ENCODE measurements around the gene DIS3L2. TPM values are rescaled to one million over a fixed set of nuclear protein-coding genes. Genes with fewer than 3 reads are reported as not detected.
"Not testable (repeated sequence)": the region's sequence is repeated elsewhere in the genome, so short reads cannot be mapped to it uniquely, and the experiment has no call there.

Gene DIS3L2
- total RNA-seq, 2 experiments from 2014 or later = 25.6 to 34.5 TPM

GRCh38 chr2:232382331-232383225 lies 421.1 kb downstream of the DIS3L2 start:
- H3K36me3 Mint-ChIP-seq (ENCODE audit: low read depth) = no peaks in the 10 kb centered on the region
- ChIA-PET CTCF (no interaction called here), POLR2A (no interaction called here)
- peaks cover 2% of the 10 kb centered on the region for H3K4me1 Mint-ChIP-seq
- no peak for DNase-seq
- no peak overlapping the region for H3K27ac Mint-ChIP-seq
- ATAC-seq = no peak
- intact Hi-C loops (cut with DNase I, micrococcal nuclease) = no loop called here
- peaks cover 38% of the 10 kb centered on the region for H3K27me3 Mint-ChIP-seq
- H3K9me3 Mint-ChIP-seq (ENCODE audit: low read depth) = no peaks in the 10 kb centered on the region
- no peak overlapping the region for H3K4me3 Mint-ChIP-seq

DNA sequence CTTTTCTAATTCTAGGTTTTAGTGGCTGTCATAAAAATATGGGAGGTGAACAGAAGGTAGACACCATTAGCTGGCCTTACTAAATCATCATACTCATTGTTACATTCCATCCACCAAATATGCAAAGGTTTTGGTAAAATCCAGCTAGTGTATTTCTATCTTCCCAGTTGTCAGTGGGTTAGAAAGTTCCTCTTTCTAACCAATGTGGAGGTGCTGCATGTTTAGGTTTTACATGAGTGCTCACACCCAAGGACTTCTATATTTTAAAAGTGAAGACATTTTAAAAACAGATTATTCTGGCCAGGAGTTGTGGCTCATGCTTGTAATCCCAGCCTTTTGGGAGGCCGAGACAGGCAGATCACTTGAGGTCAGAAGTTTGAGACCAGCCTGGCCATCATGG lies 423.0 kb downstream of the DIS3L2 start:
- Mint-ChIP-seq H3K9me3 (ENCODE audit: low read depth) (no peaks in the 10 kb centered on the region), H3K4me1 (peaks cover 2% of the 10 kb centered on the region), H3K27me3 (peaks cover 42% of the 10 kb centered on the region), H3K36me3 (ENCODE audit: low read depth) (no peaks in the 10 kb centered on the region), H3K4me3 (no peak overlapping the region), H3K27ac (no peak overlapping the region)
- ATAC-seq (no peak), DNase-seq (no peak)
- intact Hi-C loops (cut with DNase I, micrococcal nuclease) = no loop called here
- ChIA-PET POLR2A (no interaction called here), CTCF (no interaction called here)

GRCh38 chr2:232385058-232385457 lies 423.5 kb downstream of the DIS3L2 start:
- H3K36me3 Mint-ChIP-seq (ENCODE audit: low read depth); DNase-seq; ATAC-seq; CTCF ChIA-PET; intact Hi-C loops (cut with DNase I, micrococcal nuclease); H3K4me3 Mint-ChIP-seq; H3K9me3 Mint-ChIP-seq (ENCODE audit: low read depth); H3K4me1 Mint-ChIP-seq; POLR2A ChIA-PET; H3K27ac Mint-ChIP-seq: not testable (repeated sequence)
- H3K27me3 Mint-ChIP-seq = peaks cover 47% of the 10 kb centered on the region

GRCh38 chr2:232385660-232386489 lies 424.4 kb downstream of the DIS3L2 start:
- no peaks in the 10 kb centered on the region for H3K9me3 Mint-ChIP-seq (ENCODE audit: low read depth)
- DNase-seq = no peak
- peaks cover 51% of the 10 kb centered on the region for H3K27me3 Mint-ChIP-seq
- peaks cover 2% of the 10 kb centered on the region for H3K4me1 Mint-ChIP-seq
- ChIA-PET CTCF (interaction anchor here (1.2 kb wide), 1 partner anchor 29 kb away, joined by 3 read pairs; no protein-coding TSS in a partner anchor), POLR2A (no interaction called here)
- ATAC-seq = no peak
- no peaks in the 10 kb centered on the region for H3K36me3 Mint-ChIP-seq (ENCODE audit: low read depth)
- no peak overlapping the region for H3K27ac Mint-ChIP-seq
- intact Hi-C loops (cut with DNase I, micrococcal nuclease) = no loop called here
- no peak overlapping the region for H3K4me3 Mint-ChIP-seq

GRCh38 chr2:232386490-232386739 lies 424.9 kb downstream of the DIS3L2 start:
- no peak overlapping the region for H3K27ac Mint-ChIP-seq
- POLR2A ChIA-PET = no interaction called here
- CTCF ChIA-PET = interaction anchor here (1.2 kb wide), 1 partner anchor 29 kb away, joined by 3 read pairs; no protein-coding TSS in a partner anchor
- H3K9me3 Mint-ChIP-seq (ENCODE audit: low read depth) = no peaks in the 10 kb centered on the region
- peaks cover 2% of the 10 kb centered on the region for H3K4me1 Mint-ChIP-seq
- ATAC-seq = no peak
- H3K27me3 Mint-ChIP-seq = peaks cover 52% of the 10 kb centered on the region
- no peak overlapping the region for H3K4me3 Mint-ChIP-seq
- intact Hi-C loops (cut with DNase I, micrococcal nuclease) = no loop called here
- no peak for DNase-seq
- H3K36me3 Mint-ChIP-seq (ENCODE audit: low read depth) = no peaks in the 10 kb centered on the region

Small RNAs within 50 kb of the gene (microRNA-seq; reads per million reads assigned to microRNA genes)
- not detected for gene MIR562 (ENCODE audit: borderline replicate concordance)

Other genes with a start within 250 kb of the DIS3L2 start
- gene PDE6D, start 180.4 kb upstream of the DIS3L2 start, total RNA-seq = 10 to 100 TPM; 28.0 to 31.1 TPM
- 10 to 100 TPM; 51.8 to 53.6 TPM for gene COPS7B, start 175.3 kb upstream of the DIS3L2 start, total RNA-seq
- gene NPPC, start 35.3 kb upstream of the DIS3L2 start, total RNA-seq = under 1 TPM; 0.35 to 0.46 TPM

Measured in activated CD4-positive, alpha-beta T cell treated with anti-CD3 and anti-CD28 coated beads for 36 hours (primary cell).